Neural progenitor cell (in vitro differentiated cells): ENCODE results near the gene DPH1.

ENCODE experiments used
- EZH2 ChIP-seq: fragments of 200-600 bp; sonication (generic); IDR thresholded peaks from 2 replicates; pipeline ENCODE4 v1.6.1; 2017; ENCODE audit warnings: antibody characterized with exemption, mild to moderate bottlenecking, moderate library complexity
- TF ChIP-seq, protein P1 (sequence below): fragments of 200-600 bp; sonication (generic); IDR thresholded peaks from 2 replicates; pipeline ENCODE4 v1.5.1; 2017; ENCODE audit warnings: antibody characterized with exemption, mild to moderate bottlenecking

DNA sequence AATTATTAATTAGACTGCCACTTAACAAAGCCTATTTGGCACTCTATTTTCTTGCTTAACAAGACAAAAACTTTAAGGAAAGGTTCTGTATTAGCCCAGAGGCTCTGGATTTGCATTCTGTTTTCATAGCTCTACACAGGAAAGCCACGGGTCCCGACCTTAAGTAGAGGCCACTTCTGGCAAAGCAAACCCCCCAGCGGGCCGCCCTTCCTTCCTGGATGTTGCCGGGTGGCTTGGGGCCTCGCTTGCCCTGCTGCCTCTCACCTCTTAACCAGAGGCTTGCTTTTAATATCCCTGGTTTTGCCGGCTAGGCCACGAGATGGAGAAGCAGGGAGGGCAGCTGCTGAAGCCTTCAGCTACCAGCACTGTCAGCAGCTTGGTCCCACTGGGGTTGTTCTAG lies 9.2 kb upstream of the DPH1 start:
- TF ChIP-seq, protein P1, sequence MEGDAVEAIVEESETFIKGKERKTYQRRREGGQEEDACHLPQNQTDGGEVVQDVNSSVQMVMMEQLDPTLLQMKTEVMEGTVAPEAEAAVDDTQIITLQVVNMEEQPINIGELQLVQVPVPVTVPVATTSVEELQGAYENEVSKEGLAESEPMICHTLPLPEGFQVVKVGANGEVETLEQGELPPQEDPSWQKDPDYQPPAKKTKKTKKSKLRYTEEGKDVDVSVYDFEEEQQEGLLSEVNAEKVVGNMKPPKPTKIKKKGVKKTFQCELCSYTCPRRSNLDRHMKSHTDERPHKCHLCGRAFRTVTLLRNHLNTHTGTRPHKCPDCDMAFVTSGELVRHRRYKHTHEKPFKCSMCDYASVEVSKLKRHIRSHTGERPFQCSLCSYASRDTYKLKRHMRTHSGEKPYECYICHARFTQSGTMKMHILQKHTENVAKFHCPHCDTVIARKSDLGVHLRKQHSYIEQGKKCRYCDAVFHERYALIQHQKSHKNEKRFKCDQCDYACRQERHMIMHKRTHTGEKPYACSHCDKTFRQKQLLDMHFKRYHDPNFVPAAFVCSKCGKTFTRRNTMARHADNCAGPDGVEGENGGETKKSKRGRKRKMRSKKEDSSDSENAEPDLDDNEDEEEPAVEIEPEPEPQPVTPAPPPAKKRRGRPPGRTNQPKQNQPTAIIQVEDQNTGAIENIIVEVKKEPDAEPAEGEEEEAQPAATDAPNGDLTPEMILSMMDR, result no peak
- no peak for TF ChIP-seq EZH2
